GM12875 (cell line): ENCODE results near the gene DUSP18.
"Not testable (repeated sequence)": the region's sequence is repeated elsewhere in the genome, so short reads cannot be mapped to it uniquely, and the experiment has no call there.

Experiments used
- H3K4me3 ChIP-seq: one replicate; pipeline ENCODE4 v1.5.1; 2011; ENCODE audit warnings: low read depth, low read length, control low read depth
- TF ChIP-seq, protein P1 (sequence below): IDR thresholded peaks from 2 replicates; pipeline ENCODE4 v1.5.1; 2011; ENCODE audit warnings: low read depth, mild to moderate bottlenecking, control low read depth, inconsistent platforms, low read length, moderate library complexity, borderline replicate concordance; ENCODE audit not compliant: insufficient read depth

The DUSP18 gene

DNA sequence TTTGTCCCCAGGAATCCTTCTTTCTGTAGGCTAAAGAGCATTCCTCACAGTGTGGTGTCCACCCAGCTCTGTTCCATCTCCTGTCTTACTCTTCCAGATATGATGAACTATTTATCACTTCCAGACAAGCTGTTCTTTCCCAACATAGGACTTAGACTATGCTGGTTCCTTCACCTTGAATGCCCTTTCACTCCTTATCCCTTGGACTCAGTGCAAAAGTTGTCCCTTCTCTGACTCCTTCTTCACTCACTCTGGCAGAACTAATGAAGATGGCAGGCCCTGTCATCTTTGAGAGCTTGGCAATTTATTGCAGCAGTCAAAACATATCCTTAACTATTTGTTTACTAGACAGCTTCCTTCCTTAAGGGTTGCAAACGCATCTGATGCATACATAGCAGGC lies 23.5 kb upstream of the DUSP18 start:
- TF ChIP-seq, protein P1, sequence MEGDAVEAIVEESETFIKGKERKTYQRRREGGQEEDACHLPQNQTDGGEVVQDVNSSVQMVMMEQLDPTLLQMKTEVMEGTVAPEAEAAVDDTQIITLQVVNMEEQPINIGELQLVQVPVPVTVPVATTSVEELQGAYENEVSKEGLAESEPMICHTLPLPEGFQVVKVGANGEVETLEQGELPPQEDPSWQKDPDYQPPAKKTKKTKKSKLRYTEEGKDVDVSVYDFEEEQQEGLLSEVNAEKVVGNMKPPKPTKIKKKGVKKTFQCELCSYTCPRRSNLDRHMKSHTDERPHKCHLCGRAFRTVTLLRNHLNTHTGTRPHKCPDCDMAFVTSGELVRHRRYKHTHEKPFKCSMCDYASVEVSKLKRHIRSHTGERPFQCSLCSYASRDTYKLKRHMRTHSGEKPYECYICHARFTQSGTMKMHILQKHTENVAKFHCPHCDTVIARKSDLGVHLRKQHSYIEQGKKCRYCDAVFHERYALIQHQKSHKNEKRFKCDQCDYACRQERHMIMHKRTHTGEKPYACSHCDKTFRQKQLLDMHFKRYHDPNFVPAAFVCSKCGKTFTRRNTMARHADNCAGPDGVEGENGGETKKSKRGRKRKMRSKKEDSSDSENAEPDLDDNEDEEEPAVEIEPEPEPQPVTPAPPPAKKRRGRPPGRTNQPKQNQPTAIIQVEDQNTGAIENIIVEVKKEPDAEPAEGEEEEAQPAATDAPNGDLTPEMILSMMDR, result no peak
- H3K4me3 ChIP-seq, result no peak overlapping the region

DNA sequence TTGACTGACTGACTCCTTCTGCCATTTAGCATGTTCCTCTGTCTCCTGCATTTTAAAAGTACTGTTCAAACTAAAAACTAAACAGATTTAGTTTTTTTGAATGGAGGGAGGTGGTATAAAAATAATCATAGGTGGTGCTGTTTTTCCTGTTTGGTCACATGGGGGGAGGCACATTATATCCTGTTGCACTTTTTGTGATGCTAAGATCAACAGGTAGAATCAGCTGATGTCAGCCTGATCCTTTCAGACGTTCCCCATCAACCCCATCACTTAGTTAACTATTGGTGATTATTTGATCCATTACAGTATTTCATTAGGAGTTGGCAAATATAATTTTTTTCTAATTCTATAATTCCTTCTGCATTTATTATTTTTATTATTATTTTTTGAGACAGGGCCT lies 21.9 kb upstream of the DUSP18 start:
- TF ChIP-seq, protein P1, result no peak
- H3K4me3 ChIP-seq, result no peak overlapping the region

DNA sequence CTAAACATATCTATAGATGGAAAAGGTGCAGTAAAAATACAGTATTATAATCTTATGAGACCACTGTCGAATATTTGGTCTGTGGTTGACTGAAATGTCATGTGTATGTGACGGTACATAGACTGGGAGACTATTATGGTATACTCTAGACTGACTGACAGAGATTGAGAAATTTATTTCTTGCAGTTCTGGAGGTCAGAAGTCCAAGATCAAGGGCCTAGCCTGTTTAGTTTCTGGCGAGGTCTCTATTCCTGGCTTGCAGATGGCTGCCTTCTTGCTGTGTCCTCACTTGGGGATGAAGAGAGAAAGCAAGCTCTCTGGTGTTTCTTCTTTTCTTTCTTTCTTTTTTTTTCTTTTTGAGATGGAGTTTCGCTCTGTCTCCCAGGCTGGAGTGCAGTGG lies 19.7 kb upstream of the DUSP18 start:
- TF ChIP-seq, protein P1, result no peak
- no peak overlapping the region for H3K4me3 ChIP-seq

DNA sequence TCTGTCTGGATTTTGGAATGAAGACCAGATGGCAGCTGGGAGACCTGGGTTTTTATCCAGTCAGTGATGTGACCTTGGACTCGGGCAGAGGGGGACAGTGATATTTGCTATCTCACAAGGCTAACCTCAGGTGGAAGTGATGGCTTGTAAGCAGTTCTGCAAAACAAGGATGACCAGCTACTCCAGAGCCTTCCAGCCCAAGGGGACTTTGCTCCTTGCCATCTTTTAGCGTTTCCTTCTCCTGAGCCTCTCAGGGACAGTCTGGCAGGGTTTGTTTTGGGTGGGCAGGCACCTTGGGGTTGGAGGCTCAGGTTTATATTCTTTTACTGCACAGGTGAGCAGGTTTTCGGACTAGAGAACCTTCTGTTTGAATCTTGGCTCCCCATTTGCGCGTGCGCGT lies 17.5 kb upstream of the DUSP18 start:
- H3K4me3 ChIP-seq, result no peak overlapping the region
- TF ChIP-seq, protein P1, result no peak

DNA sequence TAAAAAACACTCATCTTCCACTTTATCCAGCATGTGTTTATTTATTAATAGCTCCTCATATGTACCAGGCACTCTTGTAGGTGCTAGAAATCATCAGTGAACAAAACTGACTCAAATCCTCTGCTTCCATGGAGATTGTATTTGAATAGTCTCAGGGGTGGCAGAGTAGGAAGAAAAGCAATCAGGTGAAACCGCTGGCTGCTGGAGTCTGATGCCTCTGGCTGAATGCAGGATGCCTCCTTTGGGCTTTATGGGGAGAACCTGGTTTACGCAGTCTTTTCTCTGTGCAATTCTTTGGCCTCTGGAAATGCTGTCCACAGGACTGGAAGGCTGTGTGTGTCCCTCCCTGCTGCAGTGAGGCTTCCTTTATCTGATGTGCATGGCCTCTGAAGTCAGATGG lies 14.2 kb upstream of the DUSP18 start:
- TF ChIP-seq, protein P1, result no peak
- no peak overlapping the region for H3K4me3 ChIP-seq

DNA sequence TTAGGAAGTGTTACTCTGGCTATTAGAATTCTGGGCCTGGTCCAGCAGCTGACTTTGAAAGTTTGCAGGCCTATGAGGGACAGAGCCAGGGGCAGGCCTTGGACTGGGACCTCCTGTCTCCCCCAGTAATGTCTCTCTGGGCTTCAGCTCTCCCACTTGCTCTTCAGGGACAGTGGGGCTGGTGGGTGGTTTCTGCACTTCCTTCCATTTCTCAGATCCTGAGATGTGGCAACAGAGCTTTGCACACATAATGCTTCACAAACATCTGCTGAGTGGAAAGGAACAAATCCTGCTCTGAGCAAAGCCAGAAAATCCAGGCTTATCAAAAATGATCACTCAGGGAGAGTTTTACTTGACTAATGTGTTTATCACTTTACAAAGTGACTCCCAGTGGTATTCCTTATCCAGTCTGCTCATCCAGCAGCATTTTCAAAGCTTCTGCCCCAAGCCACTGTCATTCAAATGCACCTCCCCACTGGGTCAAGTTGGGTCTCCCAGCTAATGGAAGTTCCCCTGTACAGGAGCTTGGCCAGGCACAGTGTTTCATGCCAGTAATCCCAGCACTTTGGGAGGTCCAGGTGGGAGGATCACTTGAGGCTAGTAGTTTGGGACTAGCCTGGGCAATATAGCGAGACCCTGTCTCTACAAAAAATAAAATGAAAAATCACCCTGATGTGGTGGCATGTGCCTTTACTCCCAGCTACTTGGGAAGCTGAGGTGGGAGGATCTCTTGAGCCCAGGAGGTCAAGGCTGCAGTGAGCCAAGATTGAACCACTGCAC lies 13.5 kb upstream of the DUSP18 start:
- no peak overlapping the region for H3K4me3 ChIP-seq
- TF ChIP-seq, protein P1, result no peak

DNA sequence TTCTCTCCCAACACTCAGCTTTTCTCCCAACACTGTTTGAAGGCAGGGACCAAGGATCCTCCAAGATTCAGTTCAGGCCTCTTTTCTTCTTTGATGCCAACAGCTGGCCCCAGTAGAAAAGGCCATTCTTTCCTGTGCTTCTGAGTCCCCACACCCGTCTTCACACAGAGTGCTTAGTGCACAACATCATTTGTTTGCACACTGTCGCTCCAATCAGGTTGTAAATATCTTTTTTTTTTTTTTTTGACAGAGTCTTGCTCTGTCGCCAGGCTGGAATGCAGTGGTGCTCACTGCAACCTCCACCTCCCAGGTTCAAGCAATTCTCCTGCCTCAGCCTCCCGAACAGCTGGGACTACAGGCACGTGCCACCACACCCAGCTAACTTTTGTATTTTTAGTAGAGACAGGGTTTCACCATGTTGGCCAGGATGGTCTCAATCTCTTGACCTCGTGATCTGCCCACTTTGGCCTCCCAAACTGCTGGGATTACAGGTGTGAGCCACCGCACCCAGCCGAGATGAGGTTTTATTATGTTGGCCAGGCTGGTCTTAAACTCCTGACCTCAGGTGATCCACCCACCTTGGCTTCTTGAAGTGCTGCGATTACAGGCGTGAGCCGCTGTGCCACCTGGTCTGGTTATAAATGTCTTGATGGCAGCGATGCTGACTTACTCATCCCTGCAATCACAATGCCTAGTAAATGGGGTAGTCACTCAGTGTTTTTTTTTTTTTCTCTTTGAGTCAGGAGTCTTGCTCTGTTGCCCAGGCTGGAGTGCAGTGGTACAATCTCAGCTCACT lies 12.4 kb upstream of the DUSP18 start:
- not testable (repeated sequence) for H3K4me3 ChIP-seq

DNA sequence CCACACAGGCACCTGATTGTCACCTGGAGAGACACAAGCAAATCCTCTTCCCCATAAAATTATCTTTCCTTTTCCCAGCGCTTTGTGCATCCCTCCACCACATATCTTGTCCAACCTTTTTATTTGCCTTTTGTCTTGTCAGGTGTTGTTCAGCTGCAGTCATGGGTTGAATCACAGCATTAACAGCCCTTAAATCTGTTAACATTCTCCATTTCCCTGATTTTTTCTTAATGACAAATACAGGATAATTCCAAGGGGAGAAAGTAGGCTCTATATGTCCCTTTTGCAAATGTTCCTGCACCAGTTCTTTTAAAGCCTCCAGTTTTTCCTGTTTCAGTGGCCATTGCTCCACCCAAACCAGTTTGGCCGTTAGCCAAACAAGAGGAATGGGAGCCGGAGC lies 8.9 kb upstream of the DUSP18 start:
- H3K4me3 ChIP-seq, result not testable (repeated sequence)
